HG03139 (cell line): Measurements from ENCODE around the gene FRMD8.

Experiments used
- ATAC-seq: cut with Tn5 transposase; IDR thresholded peaks from one replicate; pipeline ENCODE4 v1.9.1; 2021; ENCODE audit not compliant: unreplicated experiment

The FRMD8 gene

GRCh38 chr11:65386307-65387140 lies at the start of gene FRMD8:
Gene FRMD8 (plus strand): TSS chr11:65386637. CDS start chr11:65387037, 400 bp downstream.
- ATAC-seq = peak; percentile 35

- ATAC-seq = no peak
Observed at GRCh38 chr11:65338676-65339075, 47.8 kb upstream of the FRMD8 start.

GRCh38 chr11:65340226-65340625 lies 46.2 kb upstream of the FRMD8 start:
- ATAC-seq = no peak

- no peak for ATAC-seq
Observed at GRCh38 chr11:65341856-65342255, 44.6 kb upstream of the FRMD8 start.

- no peak for ATAC-seq
Observed at GRCh38 chr11:65351511-65351910, 34.9 kb upstream of the FRMD8 start.

GRCh38 chr11:65352783-65353182 lies 33.7 kb upstream of the FRMD8 start:
- ATAC-seq = no peak

- no peak for ATAC-seq
Observed at GRCh38 chr11:65353376-65353775, 33.1 kb upstream of the FRMD8 start.

- ATAC-seq = no peak
Observed at GRCh38 chr11:65353900-65354264, 32.6 kb upstream of the FRMD8 start.

- ATAC-seq = peak; percentile 80
Observed at GRCh38 chr11:65354265-65355012, 32.0 kb upstream of the FRMD8 start, which contains the start of gene TIGD3. Gene TIGD3 (plus strand): TSS chr11:65354751. CDS start chr11:65355809, 1,058 bp downstream.

- ATAC-seq = peak; percentile 25
Observed at GRCh38 chr11:65355013-65355775, 31.2 kb upstream of the FRMD8 start.

- no peak for ATAC-seq
Observed at GRCh38 chr11:65355776-65356393, 30.6 kb upstream of the FRMD8 start.

- ATAC-seq = no peak
Observed at GRCh38 chr11:65356394-65356972, 30.0 kb upstream of the FRMD8 start.

- ATAC-seq = no peak
Observed at GRCh38 chr11:65357856-65358356, 28.5 kb upstream of the FRMD8 start.

GRCh38 chr11:65362320-65362931 lies 24.0 kb upstream of the FRMD8 start:
- ATAC-seq = no peak

GRCh38 chr11:65362966-65363365 lies 23.5 kb upstream of the FRMD8 start:
- ATAC-seq = no peak

- no peak for ATAC-seq
Observed at GRCh38 chr11:65363770-65364169, 22.7 kb upstream of the FRMD8 start.

- no peak for ATAC-seq
Observed at GRCh38 chr11:65366340-65366773, 20.1 kb upstream of the FRMD8 start.

- ATAC-seq = no peak
Observed at GRCh38 chr11:65370659-65371049, 15.8 kb upstream of the FRMD8 start.

GRCh38 chr11:65373839-65374580 lies 12.4 kb upstream of the FRMD8 start:
- ATAC-seq = no peak
